HuH-7 (cell line): ENCODE data around the gene ZNF410.

ENCODE experiments used
- DNase-seq: peaks from one replicate; pipeline ENCODE4 v3.0.0; 2011; ENCODE audit warnings: low spot score

ZNF410 gene

GRCh38 chr14:73953731-73954130, 67.1 kb downstream of the ZNF410 start:
- DNase-seq = no peak

GRCh38 chr14:73955674-73956073, 69.0 kb downstream of the ZNF410 start:
- DNase-seq = no peak

GRCh38 chr14:73958591-73958990, 71.9 kb downstream of the ZNF410 start:
- no peak for DNase-seq

GRCh38 chr14:73961192-73961591, 74.5 kb downstream of the ZNF410 start:
- DNase-seq = no peak

GRCh38 chr14:73965216-73965615, 78.6 kb downstream of the ZNF410 start:
- DNase-seq = no peak

- DNase-seq = no peak
Measured at GRCh38 chr14:73968885-73969284, 82.2 kb downstream of the ZNF410 start.

GRCh38 chr14:73973497-73973896, 86.8 kb downstream of the ZNF410 start:
- DNase-seq = no peak

- DNase-seq = no peak
Measured at GRCh38 chr14:73976125-73976524, 89.5 kb downstream of the ZNF410 start.

- DNase-seq = no peak
Measured at GRCh38 chr14:73977896-73978295, 91.2 kb downstream of the ZNF410 start.
